GM21526 (cell line): Measurements from ENCODE around the gene LIN7B.

Source experiments
- ATAC-seq: cut with Tn5 transposase; IDR thresholded peaks from one replicate; pipeline ENCODE4 v1.9.1; 2021; ENCODE audit warnings: moderate library complexity; ENCODE audit not compliant: unreplicated experiment, low FRiP score

LIN7B gene

GRCh38 chr19:49160450-49161189 lies 46.5 kb downstream of the LIN7B start:
- ATAC-seq = no peak

- ATAC-seq = no peak
Measured at GRCh38 chr19:49161987-49162386, 47.8 kb downstream of the LIN7B start.

- ATAC-seq = no peak
Measured at GRCh38 chr19:49165111-49165750, 51.1 kb downstream of the LIN7B start.

DNA sequence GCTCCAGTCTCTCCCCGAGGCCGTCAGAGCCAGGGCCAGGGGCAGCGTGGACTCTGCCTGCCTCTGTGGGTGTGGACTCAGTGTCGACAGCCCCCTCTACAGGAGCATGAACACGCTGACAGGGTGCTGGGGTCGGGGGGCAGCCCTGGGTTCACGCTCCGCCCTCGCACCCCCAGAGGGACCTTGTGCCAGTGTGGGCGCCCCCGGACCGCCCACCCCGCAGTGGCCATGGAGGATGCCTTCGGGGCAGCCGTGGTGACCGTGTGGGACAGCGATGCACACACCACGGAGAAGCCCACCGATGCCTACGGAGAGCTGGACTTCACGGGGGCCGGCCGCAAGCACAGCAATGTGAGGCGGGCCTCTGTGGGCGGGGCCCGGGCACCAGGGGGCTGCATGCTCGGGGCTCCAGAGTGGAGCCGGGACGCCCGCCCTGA lies 51.7 kb downstream of the LIN7B start:
- no peak for ATAC-seq

- no peak for ATAC-seq
Measured at GRCh38 chr19:49167857-49168409, 53.8 kb downstream of the LIN7B start.
